GM12891 (cell line): ENCODE measurements around the gene ACP2.
"Not testable (repeated sequence)": the region's sequence is repeated elsewhere in the genome, so short reads cannot be mapped to it uniquely, and the experiment has no call there.

Experiments used
- POLR2A ChIP-seq: IDR thresholded peaks from 2 replicates; pipeline ENCODE4 v1.6.1; 2011; ENCODE audit warnings: low read depth, low read length, control low read depth
- POLR2AphosphoS5 ChIP-seq: IDR thresholded peaks from 2 replicates; pipeline ENCODE4 v1.6.1; 2011; ENCODE audit warnings: low read depth, low read length, control low read depth
- SPI1 ChIP-seq: IDR thresholded peaks from 2 replicates; pipeline ENCODE4 v1.6.1; 2011; ENCODE audit warnings: low read depth, low read length, control low read depth
- TAF1 ChIP-seq: IDR thresholded peaks from 2 replicates; pipeline ENCODE4 v1.6.1; 2011; ENCODE audit warnings: low read depth, low read length, control low read depth

DNA sequence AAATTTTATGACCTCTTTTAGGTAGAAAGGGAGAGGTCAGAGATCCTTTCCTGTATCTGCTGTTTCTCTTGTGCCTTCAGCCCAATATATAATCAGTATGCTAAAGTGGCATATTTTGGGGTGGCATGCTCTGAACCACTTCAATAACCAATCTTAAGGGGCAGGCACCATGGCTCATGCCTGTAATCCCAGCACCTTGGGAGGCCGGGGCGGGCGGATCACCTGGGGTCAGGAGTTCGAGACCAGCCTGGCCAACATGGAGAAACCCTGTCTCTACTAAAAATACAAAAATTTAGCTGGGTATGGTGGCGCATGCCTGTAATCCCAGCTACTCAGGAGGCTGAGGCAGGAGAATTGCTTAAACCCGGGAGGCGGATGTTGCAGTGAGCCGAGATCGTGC is 50.5 kb downstream of the ACP2 start:
- TF ChIP-seq POLR2A, TAF1, SPI1, POLR2AphosphoS5: not testable (repeated sequence)
